ENCODE measurements around the gene RNF133. TPM values are rescaled to one million over a fixed set of nuclear protein-coding genes. Genes with fewer than 3 reads are reported as not detected.

RNF133 gene
- total RNA-seq: not detected

- Mint-ChIP-seq H3K27me3 (ENCODE audit: low read depth) (no peaks in the 10 kb centered on the region), H3K27ac (no peak within 1 kb of the TSS), H3K4me1 (ENCODE audit: low read depth) (no peaks in the 10 kb centered on the region), H3K4me3 (no peak within 1 kb of the TSS), H3K36me3 (ENCODE audit: insufficient read depth in 2 of 2) (no peaks in the 10 kb centered on the region), H3K9me3 (peaks cover 2 to 5% of the 10 kb centered on the region in 2 donors)
- DNase-seq (no peak), ATAC-seq (replicated peaks in 1 of 2) (no peak)
Observed at GRCh38 chr7:122699017-122699416, at the start of gene RNF133. RNF133 (minus strand) TSS chr7:122699117; CDS start chr7:122698918, 199 bp downstream.

- H3K9me3 Mint-ChIP-seq: peaks cover 2 to 3% of the 10 kb centered on the region in 2 donors
- H3K27me3 Mint-ChIP-seq (ENCODE audit: low read depth): no peaks in the 10 kb centered on the region
- DNase-seq: no peak
- no peak overlapping the region for H3K4me3 Mint-ChIP-seq
- no peak overlapping the region for H3K27ac Mint-ChIP-seq
- no peaks in the 10 kb centered on the region for H3K4me1 Mint-ChIP-seq (ENCODE audit: low read depth)
- no peak for ATAC-seq (replicated peaks in 1 of 2)
- no peaks in the 10 kb centered on the region for H3K36me3 Mint-ChIP-seq (ENCODE audit: insufficient read depth in 2 of 2)
Observed at GRCh38 chr7:122748195-122748594, 49.3 kb upstream of the RNF133 start.

- Mint-ChIP-seq H3K36me3 (ENCODE audit: insufficient read depth in 2 of 2) (no peaks in the 10 kb centered on the region), H3K9me3 (peaks cover 2 to 3% of the 10 kb centered on the region in 2 donors), H3K4me3 (no peak overlapping the region), H3K27ac (no peak overlapping the region), H3K4me1 (ENCODE audit: low read depth) (no peaks in the 10 kb centered on the region), H3K27me3 (ENCODE audit: low read depth) (no peaks in the 10 kb centered on the region)
- DNase-seq: no peak
- ATAC-seq (replicated peaks in 1 of 2): no peak
Observed at GRCh38 chr7:122746948-122747347, 48.0 kb upstream of the RNF133 start.

GRCh38 chr7:122743211-122743610 is 44.3 kb upstream of the RNF133 start:
- Mint-ChIP-seq H3K27ac (no peak overlapping the region), H3K4me1 (ENCODE audit: low read depth) (no peaks in the 10 kb centered on the region), H3K4me3 (no peak overlapping the region), H3K27me3 (ENCODE audit: low read depth) (no peaks in the 10 kb centered on the region), H3K36me3 (ENCODE audit: insufficient read depth in 2 of 2) (no peaks in the 10 kb centered on the region), H3K9me3 (peaks cover 0 to 3% of the 10 kb centered on the region in 2 donors)
- ATAC-seq (replicated peaks in 1 of 2) (no peak), DNase-seq (no peak)

GRCh38 chr7:122738947-122739346 is 40.0 kb upstream of the RNF133 start:
- no peaks in the 10 kb centered on the region for H3K36me3 Mint-ChIP-seq (ENCODE audit: insufficient read depth in 2 of 2)
- no peaks in the 10 kb centered on the region for H3K4me1 Mint-ChIP-seq (ENCODE audit: low read depth)
- H3K4me3 Mint-ChIP-seq: no peak overlapping the region
- no peak for ATAC-seq (replicated peaks in 1 of 2)
- H3K27ac Mint-ChIP-seq: no peak overlapping the region
- peaks cover 0 to 3% of the 10 kb centered on the region in 2 donors for H3K9me3 Mint-ChIP-seq
- H3K27me3 Mint-ChIP-seq (ENCODE audit: low read depth): no peaks in the 10 kb centered on the region
- DNase-seq: no peak

GRCh38 chr7:122736183-122736582 is 37.3 kb upstream of the RNF133 start:
- Mint-ChIP-seq H3K27ac (no peak overlapping the region), H3K9me3 (peaks cover 0 to 3% of the 10 kb centered on the region in 2 donors), H3K4me1 (ENCODE audit: low read depth) (no peaks in the 10 kb centered on the region), H3K27me3 (ENCODE audit: low read depth) (no peaks in the 10 kb centered on the region), H3K36me3 (ENCODE audit: insufficient read depth in 2 of 2) (no peaks in the 10 kb centered on the region), H3K4me3 (no peak overlapping the region)
- ATAC-seq (replicated peaks in 1 of 2): no peak
- no peak for DNase-seq

- Mint-ChIP-seq H3K36me3 (ENCODE audit: insufficient read depth in 2 of 2) (no peaks in the 10 kb centered on the region), H3K9me3 (peaks cover 0 to 2% of the 10 kb centered on the region in 2 donors), H3K27ac (no peak overlapping the region), H3K4me1 (ENCODE audit: low read depth) (no peaks in the 10 kb centered on the region), H3K4me3 (no peak overlapping the region), H3K27me3 (ENCODE audit: low read depth) (no peaks in the 10 kb centered on the region)
- ATAC-seq (replicated peaks in 1 of 2) (no peak), DNase-seq (no peak)
Observed at GRCh38 chr7:122727759-122728158, 28.8 kb upstream of the RNF133 start.

- Mint-ChIP-seq H3K27me3 (ENCODE audit: low read depth) (no peaks in the 10 kb centered on the region), H3K4me3 (no peak overlapping the region), H3K9me3 (peaks cover 0 to 2% of the 10 kb centered on the region in 2 donors), H3K36me3 (ENCODE audit: insufficient read depth in 2 of 2) (no peaks in the 10 kb centered on the region), H3K27ac (no peak overlapping the region), H3K4me1 (ENCODE audit: low read depth) (no peaks in the 10 kb centered on the region)
- DNase-seq: no peak
- ATAC-seq (replicated peaks in 1 of 2): no peak
Observed at GRCh38 chr7:122727354-122727753, 28.4 kb upstream of the RNF133 start.

- H3K4me1 Mint-ChIP-seq (ENCODE audit: low read depth): no peaks in the 10 kb centered on the region
- peaks cover 0 to 2% of the 10 kb centered on the region in 2 donors for H3K9me3 Mint-ChIP-seq
- H3K27ac Mint-ChIP-seq: no peak overlapping the region
- ATAC-seq (replicated peaks in 1 of 2) (no peak), DNase-seq (no peak)
- no peaks in the 10 kb centered on the region for H3K36me3 Mint-ChIP-seq (ENCODE audit: insufficient read depth in 2 of 2)
- H3K27me3 Mint-ChIP-seq (ENCODE audit: low read depth): no peaks in the 10 kb centered on the region
- H3K4me3 Mint-ChIP-seq: no peak overlapping the region
Observed at GRCh38 chr7:122726881-122727280, 28.0 kb upstream of the RNF133 start.

GRCh38 chr7:122724366-122724765 is 25.4 kb upstream of the RNF133 start:
- ATAC-seq (replicated peaks in 1 of 2): no peak
- H3K4me3 Mint-ChIP-seq: no peak overlapping the region
- DNase-seq: no peak
- H3K27me3 Mint-ChIP-seq (ENCODE audit: low read depth): no peaks in the 10 kb centered on the region
- no peaks in the 10 kb centered on the region for H3K4me1 Mint-ChIP-seq (ENCODE audit: low read depth)
- no peak overlapping the region for H3K27ac Mint-ChIP-seq
- peaks cover 3 to 5% of the 10 kb centered on the region in 2 donors for H3K9me3 Mint-ChIP-seq
- H3K36me3 Mint-ChIP-seq (ENCODE audit: insufficient read depth in 2 of 2): no peaks in the 10 kb centered on the region

- Mint-ChIP-seq H3K4me1 (ENCODE audit: low read depth) (no peaks in the 10 kb centered on the region), H3K27me3 (ENCODE audit: low read depth) (no peaks in the 10 kb centered on the region), H3K27ac (no peak overlapping the region), H3K9me3 (peaks cover 3 to 8% of the 10 kb centered on the region in 2 donors), H3K36me3 (ENCODE audit: insufficient read depth in 2 of 2) (no peaks in the 10 kb centered on the region), H3K4me3 (no peak overlapping the region)
- DNase-seq (no peak), ATAC-seq (replicated peaks in 1 of 2) (no peak)
Observed at GRCh38 chr7:122719010-122719578, 20.2 kb upstream of the RNF133 start.

GRCh38 chr7:122717356-122718089 is 18.6 kb upstream of the RNF133 start:
- no peak for DNase-seq
- peaks cover 3 to 8% of the 10 kb centered on the region in 2 donors for H3K9me3 Mint-ChIP-seq
- H3K27me3 Mint-ChIP-seq (ENCODE audit: low read depth): no peaks in the 10 kb centered on the region
- no peak overlapping the region for H3K4me3 Mint-ChIP-seq
- ATAC-seq (replicated peaks in 1 of 2): no peak
- no peaks in the 10 kb centered on the region for H3K4me1 Mint-ChIP-seq (ENCODE audit: low read depth)
- no peak overlapping the region for H3K27ac Mint-ChIP-seq
- no peaks in the 10 kb centered on the region for H3K36me3 Mint-ChIP-seq (ENCODE audit: insufficient read depth in 2 of 2)

GRCh38 chr7:122715183-122715582 is 16.3 kb upstream of the RNF133 start:
- Mint-ChIP-seq H3K4me3 (no peak overlapping the region), H3K4me1 (ENCODE audit: low read depth) (no peaks in the 10 kb centered on the region), H3K27me3 (ENCODE audit: low read depth) (no peaks in the 10 kb centered on the region), H3K9me3 (peaks cover 0 to 5% of the 10 kb centered on the region in 2 donors), H3K27ac (no peak overlapping the region), H3K36me3 (ENCODE audit: insufficient read depth in 2 of 2) (no peaks in the 10 kb centered on the region)
- ATAC-seq (replicated peaks in 1 of 2) (no peak), DNase-seq (no peak)

GRCh38 chr7:122710916-122711315 is 12.0 kb upstream of the RNF133 start:
- DNase-seq: no peak
- no peak overlapping the region for H3K4me3 Mint-ChIP-seq
- H3K27ac Mint-ChIP-seq: no peak overlapping the region
- no peak for ATAC-seq (replicated peaks in 1 of 2)
- H3K4me1 Mint-ChIP-seq (ENCODE audit: low read depth): no peaks in the 10 kb centered on the region
- H3K27me3 Mint-ChIP-seq (ENCODE audit: low read depth): no peaks in the 10 kb centered on the region
- no peaks in the 10 kb centered on the region for H3K36me3 Mint-ChIP-seq (ENCODE audit: insufficient read depth in 2 of 2)
- peaks cover 0 to 1% of the 10 kb centered on the region in 2 donors for H3K9me3 Mint-ChIP-seq
